ENCODE data around the gene POM121L2. TPM values are rescaled to one million over a fixed set of nuclear protein-coding genes. Genes with fewer than 3 reads are reported as not detected.

Gene POM121L2
- total RNA-seq, 2 donors from 2014 or later, result not detected

DNA sequence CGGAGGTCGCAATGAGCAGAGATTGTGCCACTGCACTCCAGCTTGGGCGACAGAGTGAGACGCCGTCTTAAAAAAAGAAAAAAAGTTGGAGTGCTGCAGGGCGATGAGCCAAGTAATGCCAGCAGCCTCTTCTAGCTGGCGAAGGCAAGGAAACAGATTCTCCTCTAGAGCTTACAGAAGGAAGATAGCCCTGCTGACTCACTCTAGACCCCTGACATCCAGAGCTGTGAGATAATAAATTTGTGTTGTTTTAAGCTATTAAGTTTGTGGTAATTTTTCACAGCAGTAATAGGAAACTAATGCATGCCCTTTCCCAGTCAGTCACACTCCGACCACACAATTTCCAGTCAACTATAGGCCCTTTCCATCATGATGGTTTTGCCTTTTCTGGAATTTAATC is 48.2 kb downstream of the POM121L2 start:
- Mint-ChIP-seq H3K27ac (no peak overlapping the region), H3K4me3 (no peak overlapping the region), H3K4me1 (peaks cover 3% of the 10 kb centered on the region), H3K27me3 (peaks cover 61% of the 10 kb centered on the region), H3K36me3 (ENCODE audit: low read depth) (peaks cover 2% of the 10 kb centered on the region)
- DNase-seq (no peak), ATAC-seq (no peak)
- no peaks in the 10 kb centered on the region for H3K9me3 ChIP-seq (ENCODE audit: control insufficient read depth, low read length, poor library complexity, severe bottlenecking)

DNA sequence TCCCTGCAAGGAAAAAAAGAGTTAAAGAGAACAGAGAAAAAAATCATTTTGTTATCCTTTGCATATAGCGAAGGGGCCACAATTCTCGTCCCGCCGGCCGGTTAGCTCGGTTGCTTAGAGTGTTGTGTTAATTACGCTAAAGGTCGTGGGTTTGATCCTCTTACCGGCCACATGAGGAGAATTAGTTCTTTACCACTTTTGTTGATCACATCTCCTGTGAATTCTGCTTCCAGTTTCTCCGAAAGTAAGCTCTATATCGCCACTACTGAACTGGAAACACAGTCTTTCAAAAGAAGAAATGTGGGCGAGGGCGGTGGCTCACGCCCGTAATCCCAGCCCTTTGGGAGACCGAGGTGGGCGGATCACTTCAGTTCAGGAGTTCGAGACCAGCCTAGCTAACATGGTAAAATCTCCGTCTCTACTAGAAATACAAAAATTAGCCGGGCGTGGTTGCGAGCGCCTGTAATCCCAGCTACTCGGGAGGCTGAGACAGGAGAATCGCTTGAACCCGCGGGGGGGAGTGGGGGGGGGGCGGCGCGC is 51.2 kb downstream of the POM121L2 start:
- no peaks in the 10 kb centered on the region for H3K9me3 ChIP-seq (ENCODE audit: control insufficient read depth, low read length, poor library complexity, severe bottlenecking)
- Mint-ChIP-seq H3K36me3 (ENCODE audit: low read depth) (peaks cover 8% of the 10 kb centered on the region), H3K27ac (no peak overlapping the region), H3K27me3 (peaks cover 55% of the 10 kb centered on the region), H3K4me3 (no peak overlapping the region), H3K4me1 (peaks cover 2% of the 10 kb centered on the region)
- DNase-seq (no peak), ATAC-seq (no peak)

DNA sequence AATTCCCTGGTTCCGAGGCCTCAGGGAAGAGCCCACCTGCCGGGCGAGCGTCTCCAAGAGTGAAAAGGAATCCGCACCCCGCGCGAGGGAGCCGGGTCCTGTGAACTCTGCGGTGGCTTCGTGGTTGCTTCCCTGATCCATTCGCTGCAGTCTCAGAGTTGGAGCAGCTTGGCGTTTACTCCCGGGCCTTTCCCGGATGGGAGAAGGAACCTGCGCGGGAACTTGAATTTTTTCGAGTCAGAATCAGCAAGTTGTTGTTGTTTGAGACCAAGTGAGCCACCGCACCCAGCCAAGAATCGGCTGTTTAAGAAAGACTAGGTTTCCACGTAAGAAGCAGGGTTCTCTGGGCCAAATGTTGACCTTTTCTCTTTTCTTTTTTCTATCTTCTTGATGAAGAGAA is 51.7 kb downstream of the POM121L2 start:
- Mint-ChIP-seq H3K27ac (no peak overlapping the region), H3K27me3 (peaks cover 58% of the 10 kb centered on the region), H3K36me3 (ENCODE audit: low read depth) (peaks cover 12% of the 10 kb centered on the region), H3K4me3 (no peak overlapping the region), H3K4me1 (peaks cover 5% of the 10 kb centered on the region)
- H3K9me3 ChIP-seq (ENCODE audit: control insufficient read depth, low read length, poor library complexity, severe bottlenecking), result no peaks in the 10 kb centered on the region
- ATAC-seq (no peak), DNase-seq (no peak)

Other genes starting within 250 kb of the POM121L2 start
- 1 to 10 TPM in 1 of 2 donors, under 1 TPM in 1; 0.80 to 2.0 TPM for gene PRSS16, start 64.6 kb downstream of the POM121L2 start, total RNA-seq
- gene ZNF391, start 76.5 kb upstream of the POM121L2 start, total RNA-seq, result 1 to 10 TPM in 1 of 2 donors, under 1 TPM in 1; 0.60 to 2.5 TPM
- gene ZNF184, start 160.8 kb upstream of the POM121L2 start, total RNA-seq, result 10 to 100 TPM in 1 of 2 donors, 1 to 10 TPM in 1; 9.8 to 12.5 TPM

All from T-helper 17 cell (primary cell).